NCI-H1930 (cell line): ENCODE measurements around the gene LARGE2.

Source experiments
- DNase-seq, 2 experiments: peaks; one replicate each; lab custom pipeline; 2025; lab: John Stamatoyannopoulos, UW

Gene LARGE2

GRCh38 chr11:45930031-45930794 lies 7.8 kb downstream of the LARGE2 start:
- no peak for DNase-seq

- no peak for DNase-seq
Observed at GRCh38 chr11:45930951-45931570, 8.6 kb downstream of the LARGE2 start.

- no peak for DNase-seq
Observed at GRCh38 chr11:45931739-45932138, 9.3 kb downstream of the LARGE2 start.

GRCh38 chr11:45932217-45932616 lies 9.8 kb downstream of the LARGE2 start:
- no peak for DNase-seq

GRCh38 chr11:45933131-45933831 lies 10.8 kb downstream of the LARGE2 start:
- DNase-seq: no peak

- DNase-seq: no peak
Observed at GRCh38 chr11:45933846-45934579, 11.6 kb downstream of the LARGE2 start.

- no peak for DNase-seq
Observed at GRCh38 chr11:45934580-45935318, 12.3 kb downstream of the LARGE2 start.

- no peak for DNase-seq
Observed at GRCh38 chr11:45935349-45936064, 13.1 kb downstream of the LARGE2 start.

GRCh38 chr11:45936511-45937054 lies 14.1 kb downstream of the LARGE2 start:
- DNase-seq: no peak

- no peak for DNase-seq
Observed at GRCh38 chr11:45937916-45938315, 15.5 kb downstream of the LARGE2 start.

- DNase-seq: no peak
Observed at GRCh38 chr11:45939836-45940235, 17.4 kb downstream of the LARGE2 start.

- DNase-seq: no peak
Observed at GRCh38 chr11:45941285-45941684, 18.8 kb downstream of the LARGE2 start.

GRCh38 chr11:45942381-45942780 lies 19.9 kb downstream of the LARGE2 start:
- DNase-seq: no peak

- DNase-seq: no peak
Observed at GRCh38 chr11:45945397-45945999, 23.0 kb downstream of the LARGE2 start.

- DNase-seq: no peak
Observed at GRCh38 chr11:45947885-45948284, 25.4 kb downstream of the LARGE2 start.

GRCh38 chr11:45948356-45948755 lies 25.9 kb downstream of the LARGE2 start:
- DNase-seq: no peak

- DNase-seq: peak; percentile 33 to 56
Observed at GRCh38 chr11:45949992-45950407, 27.5 kb downstream of the LARGE2 start.

GRCh38 chr11:45959851-45960250 lies 37.4 kb downstream of the LARGE2 start:
- DNase-seq: no peak

GRCh38 chr11:45960387-45961095 lies 38.1 kb downstream of the LARGE2 start:
- DNase-seq: no peak
